Measurements from ENCODE around the gene TNNI3.

Gene TNNI3

GRCh38 chr19:55117663-55118391, 39.7 kb downstream of the TNNI3 start:
- POLR2A ChIA-PET, result interaction anchor here (0.6 to 1.7 kb wide), 7 partner anchors 11 to 654 kb away, joined by 3 to 7 read pairs (median 3); partner anchors contain the start of genes LENG9 and UBE2S

GRCh38 chr19:55116859-55117662, 40.5 kb downstream of the TNNI3 start, which contains the start of gene PPP1R12C:
Gene PPP1R12C, minus strand, starts transcription at chr19:55117637. Its CDS starts 94 bp downstream, at chr19:55117543.
- TF ChIP-seq CTCF (IDR thresholded peaks at IDR 0.05; ENCODE audit: insufficient read depth, low read length, missing control alignments), result no peak
- POLR2A ChIA-PET, result interaction anchor here (0.9 to 1.7 kb wide), 5 partner anchors 10 to 387 kb away, joined by 3 to 7 read pairs (median 6); partner anchors contain the start of gene UBE2S
- no peak for DNase-seq (ENCODE audit: low read depth, low spot score)
- CTCF ChIA-PET, result interaction anchor here (1.4 to 2.0 kb wide), 2 partner anchors 23 to 29 kb away, joined by 9 to 10 read pairs; no protein-coding TSS in a partner anchor
- H3K4me3 ChIP-seq (ENCODE audit: low read depth, low read length), result peak within 1 kb of the TSS; percentile 84

More at GRCh38 chr19:55117663-55118391, 39.7 kb downstream of the TNNI3 start:
- CTCF ChIA-PET, result interaction anchor here (1.1 to 4.4 kb wide), 3 partner anchors 22 to 372 kb away, joined by 3 to 18 read pairs (median 9); no protein-coding TSS in a partner anchor
- peak; percentile 92 for DNase-seq (ENCODE audit: low read depth, low spot score)
- TF ChIP-seq CTCF (IDR thresholded peaks at IDR 0.05; ENCODE audit: insufficient read depth, low read length, missing control alignments), result no peak
- H3K4me3 ChIP-seq (ENCODE audit: low read depth, low read length), result peak overlapping the region; percentile 84

GRCh38 chr19:55116232-55116858, 41.2 kb downstream of the TNNI3 start:
- H3K4me3 ChIP-seq (ENCODE audit: low read depth, low read length), result peak overlapping the region; percentile 84
- POLR2A ChIA-PET, result interaction anchor here (0.9 kb wide), 1 partner anchor 10 kb away, joined by 3 read pairs; no protein-coding TSS in a partner anchor
- TF ChIP-seq CTCF (IDR thresholded peaks at IDR 0.05; ENCODE audit: insufficient read depth, low read length, missing control alignments), result no peak
- peak; percentile 7 for DNase-seq (ENCODE audit: low read depth, low spot score)
- CTCF ChIA-PET, result interaction anchor here (2.0 kb wide), 1 partner anchor 28 kb away, joined by 10 read pairs; no protein-coding TSS in a partner anchor

- POLR2A ChIA-PET, result no interaction called here
- DNase-seq (ENCODE audit: low read depth, low spot score), result no peak
- no peak for TF ChIP-seq CTCF (IDR thresholded peaks at IDR 0.05; ENCODE audit: insufficient read depth, low read length, missing control alignments)
- H3K4me3 ChIP-seq (ENCODE audit: low read depth, low read length), result peak overlapping the region; percentile 84
- CTCF ChIA-PET, result interaction anchor here (2.0 kb wide), 1 partner anchor 27 kb away, joined by 10 read pairs; no protein-coding TSS in a partner anchor
Observed at GRCh38 chr19:55115446-55116065, 42.0 kb downstream of the TNNI3 start.

GRCh38 chr19:55114566-55115145, 42.9 kb downstream of the TNNI3 start:
- H3K4me3 ChIP-seq (ENCODE audit: low read depth, low read length), result no peak overlapping the region
- POLR2A ChIA-PET, result no interaction called here
- CTCF ChIA-PET, result interaction anchor here (1.0 to 1.5 kb wide), 2 partner anchors 26 to 390 kb away, joined by 3 read pairs; no protein-coding TSS in a partner anchor
- TF ChIP-seq CTCF (IDR thresholded peaks at IDR 0.05; ENCODE audit: insufficient read depth, low read length, missing control alignments), result no peak
- DNase-seq (ENCODE audit: low read depth, low spot score), result no peak

Measured in AG04449 (cell line).